Endothelial cell of hepatic sinusoid (primary cell): Measurements from ENCODE around the gene AGPS.

Experiments
- in situ Hi-C: cut with HindIII; loops from 2 replicates; pipeline ENCODE4 v1.10.0; 2017; ENCODE audit warnings: low sequenced_read_pairs

AGPS gene

DNA sequence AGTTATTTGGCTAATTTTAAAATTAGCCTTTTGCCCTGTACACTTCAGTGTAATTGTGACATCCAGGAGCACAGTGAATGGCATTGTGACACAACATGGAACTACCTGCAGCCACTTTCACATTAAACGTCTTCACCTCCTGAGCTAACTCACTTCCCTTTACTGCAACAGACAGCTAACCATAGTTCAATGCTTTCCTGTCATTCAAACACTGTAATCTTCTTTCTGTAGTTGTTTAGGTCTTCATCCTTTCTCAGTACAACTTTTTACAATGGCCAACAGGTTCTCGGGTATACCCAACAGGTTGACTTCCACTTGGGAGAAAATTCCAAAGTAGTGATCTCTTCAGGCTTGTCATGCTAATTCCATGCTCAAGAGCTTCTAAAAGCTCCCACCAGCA lies 8.6 kb upstream of the AGPS start:
- in situ Hi-C loops: no loop called here

DNA sequence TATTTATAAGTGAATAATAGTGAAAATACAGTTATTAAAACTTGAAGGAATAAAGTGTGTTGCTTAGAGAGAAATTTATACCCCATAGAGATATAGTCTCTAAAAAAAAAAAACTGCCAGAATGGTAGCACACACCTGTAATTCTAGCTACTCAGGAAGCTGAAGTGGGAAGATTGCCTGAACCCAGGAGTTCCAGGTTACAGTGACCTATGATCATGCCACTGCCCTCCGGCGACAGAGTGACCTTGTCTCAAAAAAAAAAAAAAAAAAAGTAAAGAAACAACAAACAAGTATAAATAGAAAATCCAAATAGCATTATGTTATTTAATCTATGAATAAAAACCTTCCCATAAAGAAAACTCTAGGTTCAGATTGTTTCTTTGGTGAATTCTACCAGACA lies 7.4 kb upstream of the AGPS start:
- in situ Hi-C loops: no loop called here

DNA sequence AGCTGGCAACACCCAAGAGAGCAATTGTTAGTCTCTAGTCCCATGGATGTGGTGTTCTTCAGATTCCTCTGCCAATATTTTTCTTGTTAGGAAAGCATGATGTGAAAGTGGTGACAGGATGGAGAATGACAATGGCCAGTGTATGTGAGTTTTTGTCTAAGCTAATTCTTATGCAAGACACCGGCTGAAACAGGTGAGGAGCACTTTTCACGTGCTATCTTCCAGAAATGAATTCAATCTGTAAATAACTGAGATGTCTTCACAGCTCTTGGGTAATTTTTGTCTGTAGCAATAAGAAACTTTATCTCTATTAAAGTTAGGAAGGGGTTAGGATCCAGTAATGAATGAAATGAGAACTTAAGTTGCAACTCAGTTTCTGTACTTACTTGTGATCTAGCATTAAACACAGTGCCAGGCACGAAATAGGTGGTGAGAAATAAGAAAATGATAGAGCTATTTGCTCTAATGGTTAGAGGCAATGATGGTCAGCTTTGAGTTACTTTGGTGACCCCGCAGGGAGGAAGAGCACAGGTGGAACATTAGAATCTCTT lies 676 bp upstream of the AGPS start:
- in situ Hi-C loops: no loop called here

DNA sequence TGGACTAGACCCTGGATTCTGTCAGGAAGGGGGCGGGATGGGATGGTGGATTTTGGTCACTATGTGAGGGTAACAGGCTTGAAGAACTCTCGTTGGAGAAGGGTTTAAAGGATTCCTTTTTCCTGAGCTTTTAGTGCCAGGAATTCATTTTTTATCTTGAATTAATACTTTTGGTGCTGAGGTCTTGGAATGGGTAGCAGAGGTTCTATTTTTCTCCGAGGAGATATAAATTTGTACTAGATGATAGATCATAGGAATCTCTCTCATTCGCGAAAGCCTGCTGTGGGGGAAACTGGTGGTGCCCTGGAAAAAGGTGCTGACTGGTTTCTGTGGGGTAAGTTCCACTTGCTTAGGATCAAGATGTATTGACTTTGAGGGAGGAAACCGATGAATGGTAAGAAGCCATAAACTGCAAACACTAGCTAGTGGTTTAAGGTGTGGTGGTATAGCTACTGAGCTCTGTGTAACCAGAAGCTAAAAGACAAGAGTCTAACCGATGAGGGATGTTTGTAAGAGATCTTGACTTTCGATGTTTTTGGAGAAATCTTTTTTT lies 706 bp downstream of the AGPS start:
- in situ Hi-C loops: no loop called here

DNA sequence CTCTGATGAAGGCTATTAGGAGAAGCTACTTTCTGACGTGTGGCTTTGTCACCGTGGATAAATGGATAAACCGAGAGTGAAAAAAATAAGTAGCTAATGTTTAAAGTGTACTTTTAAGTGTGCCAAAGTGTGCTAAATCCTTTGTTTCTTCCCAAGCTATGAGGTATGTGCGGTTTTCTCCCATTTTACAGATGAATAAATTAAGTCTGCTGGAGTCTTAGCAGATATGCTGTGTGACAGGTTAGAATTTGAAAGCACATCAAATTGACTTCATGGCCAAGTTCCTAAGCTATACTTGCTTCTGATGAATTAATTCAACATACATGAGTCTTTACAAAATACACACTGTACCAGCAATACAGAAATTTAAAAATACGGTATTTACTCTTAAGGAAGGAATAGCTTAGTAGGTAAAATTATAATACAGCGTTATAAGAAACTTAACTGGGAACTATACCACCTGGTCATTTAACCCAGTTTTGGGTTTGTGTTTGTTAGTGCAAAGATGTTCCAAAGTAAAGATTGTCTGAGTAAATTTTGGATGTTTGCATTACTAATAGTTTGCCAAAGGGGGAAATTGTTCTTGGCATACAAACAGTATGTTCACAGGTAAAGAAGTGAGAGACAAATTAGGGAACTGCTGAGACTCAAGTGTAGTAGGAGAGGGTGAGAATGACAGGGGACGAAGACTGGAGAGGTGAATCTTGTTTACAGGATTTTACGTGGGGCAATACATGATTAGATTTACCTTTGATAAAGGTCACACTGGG lies 1.4 kb downstream of the AGPS start:
- in situ Hi-C loops: no loop called here

DNA sequence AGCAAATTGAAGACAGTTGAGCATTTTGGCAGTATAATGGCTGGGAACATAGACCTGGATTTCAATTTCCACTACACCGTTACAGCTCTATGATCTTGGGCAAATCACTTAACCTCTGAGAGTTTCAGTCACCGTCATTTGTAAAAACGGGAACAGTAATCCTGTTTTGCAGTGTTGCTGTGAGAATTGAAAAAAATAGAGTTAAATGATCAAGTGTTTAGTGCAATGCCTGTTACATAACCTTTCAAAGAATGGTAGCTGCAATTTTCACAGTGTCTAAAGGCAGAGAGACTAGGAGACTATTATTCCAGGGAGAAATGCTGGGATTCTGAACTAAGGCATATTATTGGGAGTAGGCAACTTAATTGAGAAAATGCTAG lies 2.0 kb downstream of the AGPS start:
- in situ Hi-C loops: no loop called here

DNA sequence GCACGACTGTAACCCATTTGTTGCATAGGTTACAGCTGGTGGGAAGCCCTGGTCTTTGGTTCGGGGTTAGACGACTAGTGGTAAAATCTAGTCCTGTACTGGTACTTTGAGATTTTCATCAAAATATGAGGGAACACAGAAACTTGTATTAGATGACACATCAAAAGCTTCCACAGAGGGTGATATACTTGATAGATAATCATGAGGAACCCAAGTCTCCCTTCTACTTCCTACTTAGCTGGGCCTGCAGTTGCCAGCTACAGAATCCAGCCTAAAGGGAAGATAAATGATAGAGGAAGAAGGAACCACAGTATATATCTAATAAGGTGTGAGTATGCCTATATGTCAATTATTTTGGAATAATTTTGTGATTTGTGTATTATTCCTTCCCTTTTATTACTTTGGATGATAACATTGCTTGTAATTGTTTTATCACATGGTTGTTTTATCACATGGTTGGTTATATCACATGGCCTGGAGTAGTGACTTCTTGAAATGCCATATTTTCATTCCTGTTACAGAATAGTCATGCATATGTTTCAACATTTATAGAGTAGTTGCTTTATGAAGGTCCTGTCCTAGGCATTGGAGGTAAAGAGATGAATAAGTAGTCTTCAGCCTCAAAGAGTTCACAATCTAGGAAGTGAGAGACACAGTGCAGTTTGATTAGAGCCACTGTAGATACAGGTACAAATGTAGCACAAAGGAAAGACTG lies 2.9 kb downstream of the AGPS start:
- in situ Hi-C loops: no loop called here

DNA sequence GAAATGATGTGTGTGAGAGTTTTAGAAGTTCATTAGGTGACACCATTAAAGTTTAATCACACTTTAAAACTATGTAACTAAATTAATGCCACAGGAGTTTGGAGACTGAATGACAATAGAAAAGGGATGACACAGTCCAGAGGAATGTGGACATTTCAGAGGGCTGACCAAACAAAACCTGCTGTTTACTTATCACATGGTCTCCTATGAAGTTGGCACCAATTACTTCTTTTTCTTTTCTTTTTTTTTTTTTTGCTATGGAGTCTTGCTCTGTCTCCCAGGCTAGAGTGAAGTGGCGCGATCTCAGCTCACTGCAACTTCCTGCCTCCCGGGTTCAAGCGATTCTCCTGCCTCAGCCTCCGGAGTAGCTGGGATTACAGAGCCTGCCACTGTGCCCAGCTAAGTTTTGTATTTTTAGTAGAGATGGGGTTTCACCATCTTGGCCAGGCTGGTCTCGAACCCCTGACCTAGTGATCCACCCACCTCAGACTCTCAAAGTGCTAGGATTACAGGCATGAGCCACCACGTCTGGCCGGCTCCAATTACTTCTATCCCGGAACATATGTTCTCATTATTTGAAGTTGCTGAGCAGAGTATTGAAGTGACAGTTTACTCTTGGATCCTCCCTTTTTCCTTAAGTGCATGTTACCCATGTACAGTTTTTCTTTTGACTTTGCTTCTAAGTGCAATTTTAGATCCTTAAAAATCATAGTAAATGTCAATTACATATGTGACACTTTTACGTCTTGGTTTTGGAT lies 4.3 kb downstream of the AGPS start:
- in situ Hi-C loops: no loop called here

DNA sequence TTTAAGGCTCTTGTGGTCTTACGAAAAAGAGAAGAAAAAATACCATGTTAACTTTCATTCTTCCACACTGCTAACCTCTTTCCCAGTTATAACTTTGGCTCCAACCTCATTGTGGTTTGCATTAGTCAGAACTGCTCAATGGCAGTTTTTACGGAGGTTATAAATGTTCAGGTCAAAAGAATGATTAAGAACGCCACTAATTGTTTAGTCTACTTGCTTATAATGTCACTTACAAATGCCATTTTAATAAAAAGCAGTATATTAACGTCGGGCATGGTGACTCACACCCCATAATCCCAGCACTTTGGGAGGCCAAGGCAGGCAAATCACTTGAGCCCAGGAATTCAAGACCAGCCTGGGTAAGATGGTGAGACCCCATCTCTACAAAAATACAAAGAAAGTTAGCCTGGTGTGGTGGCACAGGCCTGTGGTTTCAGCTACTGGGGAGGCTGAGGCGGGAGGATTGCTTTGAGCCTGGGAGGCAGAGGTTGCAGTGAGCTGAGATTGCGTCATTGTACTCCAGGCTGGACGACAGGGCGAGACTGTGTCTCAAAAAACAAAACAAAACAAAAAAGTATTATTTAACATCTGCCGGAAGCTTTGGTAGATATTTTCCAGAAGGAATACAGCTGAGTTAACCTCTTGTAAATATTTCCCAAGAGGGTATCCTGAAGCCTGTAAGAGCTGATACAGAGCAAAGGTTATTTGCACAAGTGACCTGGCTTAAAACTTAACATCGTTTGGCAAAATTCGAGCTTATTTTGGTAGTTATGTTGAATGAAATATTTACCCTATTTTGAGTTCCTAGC lies 5.1 kb downstream of the AGPS start:
- in situ Hi-C loops: no loop called here

DNA sequence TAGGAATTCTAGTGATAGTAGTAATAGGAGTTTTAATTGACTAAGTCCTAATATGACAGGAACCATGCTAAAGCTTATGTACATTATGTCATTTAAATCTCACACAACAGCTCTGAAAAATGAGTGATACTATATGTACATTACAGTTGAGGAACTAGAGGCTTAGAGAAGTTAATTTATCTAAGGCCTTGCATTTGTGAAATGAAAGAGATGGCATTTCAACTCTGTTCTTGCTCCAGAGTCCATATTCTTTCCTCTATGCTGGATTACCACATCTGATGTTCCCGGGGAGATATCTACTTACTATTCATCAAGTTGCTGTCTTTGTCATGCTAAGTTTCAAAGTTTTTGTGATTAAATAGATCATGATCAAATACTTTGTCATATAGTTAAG lies 5.7 kb downstream of the AGPS start:
- in situ Hi-C loops: no loop called here

DNA sequence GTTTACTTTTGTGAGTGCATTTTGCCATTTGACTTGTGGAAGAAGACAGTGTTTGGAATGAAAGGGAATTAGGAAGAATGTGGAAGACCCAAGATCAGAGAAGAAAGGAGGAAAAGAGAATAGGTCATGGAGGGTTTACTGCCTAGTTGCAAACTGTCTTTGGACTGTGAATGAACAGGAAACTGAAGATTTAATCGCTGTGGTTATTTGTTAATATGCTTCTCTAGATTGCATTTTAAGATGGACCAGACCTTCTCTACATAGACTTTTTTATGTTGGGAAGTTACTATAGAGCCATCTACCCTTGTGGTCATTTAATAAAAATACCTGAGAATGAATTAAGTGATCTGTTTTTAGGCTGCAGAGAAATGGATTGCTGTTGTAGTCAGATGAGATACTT lies 6.2 kb downstream of the AGPS start:
- in situ Hi-C loops: no loop called here

DNA sequence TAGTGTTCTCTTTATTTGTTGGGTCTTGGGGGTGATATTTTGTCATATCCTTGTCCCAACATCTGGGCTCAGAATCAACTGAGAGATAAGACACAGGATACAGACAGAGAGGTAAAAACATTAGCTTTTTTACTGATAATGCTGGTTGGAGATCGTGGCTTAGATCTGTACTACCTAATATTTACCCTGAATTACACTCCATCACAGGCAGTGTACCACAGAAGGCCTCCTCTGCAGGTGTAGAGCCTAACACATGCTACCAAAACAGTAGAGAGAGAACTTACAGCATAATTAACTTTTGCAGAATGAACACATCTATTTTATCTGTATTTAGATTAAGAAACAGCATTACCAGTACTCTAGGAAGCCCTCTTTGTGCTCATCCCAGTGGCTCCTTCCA lies 6.8 kb downstream of the AGPS start:
- in situ Hi-C loops: no loop called here

DNA sequence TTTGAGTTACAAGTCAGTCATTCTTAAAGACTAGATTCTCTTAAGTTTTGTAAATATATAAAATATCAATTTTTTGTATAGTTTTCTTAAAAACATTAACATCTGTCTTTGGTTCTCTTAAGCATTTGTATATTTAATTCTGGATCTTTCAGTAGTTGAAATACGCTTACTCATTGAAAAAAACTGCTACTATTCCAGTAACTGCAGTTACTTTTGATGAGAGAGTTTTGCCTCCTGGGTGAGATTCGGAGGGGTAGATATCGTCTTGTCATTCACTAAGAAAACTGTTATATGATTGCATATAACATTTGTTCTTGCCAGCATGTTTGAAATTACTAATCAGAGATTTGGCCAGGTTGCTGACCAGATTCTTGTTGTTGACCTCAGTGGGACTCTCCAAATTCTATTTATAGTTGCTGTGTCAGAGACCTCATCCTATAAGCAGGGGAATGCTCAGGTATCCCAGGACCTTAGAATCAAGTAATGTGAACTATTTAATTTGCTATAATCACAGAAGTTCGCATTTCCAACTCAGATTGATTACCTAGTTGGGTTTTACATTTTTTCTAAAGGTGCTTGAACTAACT lies 7.9 kb downstream of the AGPS start:
- in situ Hi-C loops: no loop called here

DNA sequence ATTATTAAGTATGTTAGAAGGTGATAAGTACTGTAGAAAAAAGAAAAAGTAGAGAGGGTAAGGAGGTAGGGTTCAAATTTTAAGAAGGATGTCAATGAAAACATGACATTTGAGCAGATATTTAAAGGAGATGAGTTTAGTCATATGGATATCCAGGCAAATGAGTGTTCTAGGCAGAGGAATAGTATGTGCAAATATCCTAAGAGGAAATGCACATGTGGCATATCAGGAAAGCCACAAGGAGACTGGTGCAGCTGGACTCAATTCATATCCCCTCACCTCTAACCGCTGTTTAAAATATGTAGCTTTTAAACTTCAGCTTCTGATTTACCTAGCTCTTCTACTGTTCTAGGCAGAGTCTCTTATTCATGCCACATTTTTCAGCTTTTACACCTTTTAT lies 9.5 kb downstream of the AGPS start:
- in situ Hi-C loops: no loop called here

DNA sequence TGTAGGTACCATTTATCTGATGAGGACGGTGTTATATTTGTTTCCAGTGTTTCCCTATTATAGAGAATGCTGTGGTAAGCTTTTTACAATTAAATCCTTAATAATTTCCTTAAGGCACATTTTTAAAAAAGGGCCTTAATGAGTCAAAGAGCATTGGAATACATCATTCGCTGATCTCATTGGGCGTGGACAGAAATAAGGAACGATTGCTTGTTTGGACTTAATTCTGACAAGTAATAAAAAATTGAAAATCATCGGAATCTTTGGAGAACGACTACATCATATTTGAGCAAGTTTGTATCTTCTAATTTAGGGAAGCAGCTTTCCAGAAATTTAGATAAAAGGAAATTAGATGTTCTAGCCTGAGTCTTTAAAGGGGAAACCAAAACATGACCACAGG lies 11.3 kb downstream of the AGPS start:
- in situ Hi-C loops: no loop called here

DNA sequence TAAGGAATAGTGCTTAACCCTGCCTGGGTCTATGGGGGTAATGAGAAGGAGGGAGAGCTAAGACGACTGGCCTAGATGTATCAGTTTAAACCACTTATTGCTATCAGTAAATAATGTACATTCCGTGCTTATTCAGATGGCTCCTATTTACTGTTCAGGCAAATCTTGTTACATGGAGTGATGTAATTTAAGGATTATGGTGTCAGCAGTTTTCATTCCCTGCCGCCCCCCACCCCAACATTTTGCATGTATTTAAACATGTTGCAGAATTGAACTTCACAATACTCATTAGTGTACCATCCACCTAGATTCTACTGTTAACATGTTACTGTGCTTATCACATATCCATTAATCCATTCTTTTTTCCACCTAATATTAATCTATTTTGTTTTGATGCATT lies 11.7 kb downstream of the AGPS start:
- in situ Hi-C loops: no loop called here

DNA sequence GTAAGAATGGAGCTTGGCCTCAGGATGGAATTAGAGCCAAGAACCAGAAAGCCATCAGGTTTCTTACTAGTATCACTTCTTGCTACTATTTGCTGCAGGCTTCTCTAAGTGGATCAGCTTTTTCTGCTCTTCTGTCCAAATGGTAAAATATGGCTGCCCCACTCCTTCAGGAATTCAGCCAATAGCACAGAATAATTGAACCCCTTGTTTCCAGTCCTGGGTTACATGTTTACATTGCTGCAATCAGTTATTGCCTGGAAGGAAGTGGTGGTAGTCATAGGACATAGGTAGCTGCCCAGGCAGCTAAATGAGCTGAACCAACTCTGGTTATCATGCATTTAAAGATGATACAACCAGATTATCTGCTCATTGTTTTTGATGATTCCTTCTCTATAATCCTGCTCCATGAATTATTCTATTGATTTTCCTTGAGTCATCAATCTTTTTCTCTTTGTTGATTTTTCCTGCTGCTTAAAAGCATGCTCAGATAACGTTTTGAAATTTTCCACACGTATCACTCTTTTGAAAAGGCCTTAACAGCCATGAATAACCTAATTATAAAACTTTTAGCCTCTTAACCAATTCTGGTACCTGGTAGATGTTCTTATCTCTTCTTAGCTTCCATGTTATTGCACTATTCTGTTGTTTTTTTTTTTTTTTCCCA lies 12.6 kb downstream of the AGPS start:
- in situ Hi-C loops: loop anchor here (5.0 kb wide), 1 partner anchor 153 kb away; no protein-coding TSS in a partner anchor

DNA sequence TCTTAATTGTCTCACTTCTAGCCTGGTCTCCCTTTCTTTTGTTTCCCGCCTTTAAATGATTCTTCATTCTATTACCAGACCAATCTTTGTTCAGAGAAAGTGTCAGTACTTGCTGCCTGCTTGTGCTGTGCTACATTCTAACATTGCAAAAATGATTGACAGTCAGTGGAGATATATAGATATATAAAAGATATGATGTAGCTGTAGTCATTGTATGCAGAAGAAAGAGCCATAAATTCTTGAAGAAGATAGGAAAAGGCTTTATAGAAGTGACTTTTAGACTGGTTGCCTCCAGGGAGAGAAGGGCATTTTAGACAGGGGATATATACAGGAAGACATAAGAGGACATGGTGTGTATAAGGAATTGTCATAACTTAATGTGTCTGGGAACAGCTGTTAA lies 13.6 kb downstream of the AGPS start:
- in situ Hi-C loops: loop anchor here (5.0 kb wide), 1 partner anchor 154 kb away; no protein-coding TSS in a partner anchor

DNA sequence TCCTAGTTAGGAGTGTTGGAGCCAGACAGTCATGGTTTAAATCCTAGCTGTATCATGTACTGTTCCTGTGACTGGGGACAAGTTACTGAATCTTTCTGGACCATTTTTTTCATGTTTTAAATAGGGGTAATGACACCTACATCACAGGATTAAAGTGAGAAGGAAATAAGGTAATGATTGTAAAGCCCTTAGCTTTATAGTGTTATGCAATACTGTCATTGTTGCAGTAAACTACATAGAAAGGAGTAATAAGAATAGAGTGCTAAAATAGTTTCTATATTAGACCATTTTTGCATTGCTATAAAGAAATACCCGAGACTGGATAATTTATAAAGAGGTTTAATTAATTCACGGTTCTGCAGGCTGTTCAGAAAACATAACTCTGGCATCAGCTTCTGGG lies 14.5 kb downstream of the AGPS start:
- in situ Hi-C loops: loop anchor here (5.0 kb wide), 1 partner anchor 155 kb away; no protein-coding TSS in a partner anchor
